HG03521 (cell line): ENCODE data around the gene HSPA14.
"Not testable (repeated sequence)": the region's sequence is repeated elsewhere in the genome, so short reads cannot be mapped to it uniquely, and the experiment has no call there.

ENCODE experiments used
- ATAC-seq: cut with Tn5 transposase; IDR thresholded peaks from one replicate; pipeline ENCODE4 v1.9.1; 2021; ENCODE audit warnings: mild to moderate bottlenecking, moderate library complexity; ENCODE audit not compliant: unreplicated experiment

HSPA14 gene

DNA sequence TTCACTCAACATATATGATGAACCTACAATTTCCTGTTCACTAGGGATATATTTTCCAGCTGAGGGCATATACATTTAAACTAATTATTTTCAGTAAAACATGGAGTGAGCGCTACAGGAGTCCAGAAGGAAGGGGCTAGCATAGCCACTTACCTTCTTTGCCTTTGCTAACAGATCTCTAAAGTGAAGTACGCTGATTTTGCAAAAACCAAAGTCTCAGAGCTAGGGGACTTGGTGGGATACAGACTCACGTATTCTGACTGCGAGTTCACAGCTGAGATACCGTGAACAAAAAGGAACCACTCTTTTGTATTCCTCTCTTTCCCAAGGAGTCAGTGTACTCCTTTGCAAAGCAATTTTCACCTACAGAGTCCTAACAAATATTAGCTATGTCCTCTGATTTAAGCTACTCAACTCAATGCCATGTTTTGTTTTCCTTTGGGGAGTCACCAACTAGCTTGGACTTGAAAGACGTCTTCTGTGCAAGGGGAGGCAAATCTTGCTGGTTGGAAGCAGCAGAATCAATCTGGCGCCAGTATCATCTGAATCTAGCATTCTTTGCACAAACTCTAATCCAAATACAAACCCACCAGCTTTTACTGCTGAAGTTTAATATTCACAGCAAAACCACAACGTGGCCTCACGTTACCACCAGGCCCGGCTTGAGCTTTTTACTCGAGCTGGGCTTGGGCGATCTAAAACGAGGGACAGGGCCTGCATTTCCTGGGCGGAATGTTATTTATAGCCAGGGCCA, 926 bp upstream of the HSPA14 start:
- ATAC-seq = no peak

DNA sequence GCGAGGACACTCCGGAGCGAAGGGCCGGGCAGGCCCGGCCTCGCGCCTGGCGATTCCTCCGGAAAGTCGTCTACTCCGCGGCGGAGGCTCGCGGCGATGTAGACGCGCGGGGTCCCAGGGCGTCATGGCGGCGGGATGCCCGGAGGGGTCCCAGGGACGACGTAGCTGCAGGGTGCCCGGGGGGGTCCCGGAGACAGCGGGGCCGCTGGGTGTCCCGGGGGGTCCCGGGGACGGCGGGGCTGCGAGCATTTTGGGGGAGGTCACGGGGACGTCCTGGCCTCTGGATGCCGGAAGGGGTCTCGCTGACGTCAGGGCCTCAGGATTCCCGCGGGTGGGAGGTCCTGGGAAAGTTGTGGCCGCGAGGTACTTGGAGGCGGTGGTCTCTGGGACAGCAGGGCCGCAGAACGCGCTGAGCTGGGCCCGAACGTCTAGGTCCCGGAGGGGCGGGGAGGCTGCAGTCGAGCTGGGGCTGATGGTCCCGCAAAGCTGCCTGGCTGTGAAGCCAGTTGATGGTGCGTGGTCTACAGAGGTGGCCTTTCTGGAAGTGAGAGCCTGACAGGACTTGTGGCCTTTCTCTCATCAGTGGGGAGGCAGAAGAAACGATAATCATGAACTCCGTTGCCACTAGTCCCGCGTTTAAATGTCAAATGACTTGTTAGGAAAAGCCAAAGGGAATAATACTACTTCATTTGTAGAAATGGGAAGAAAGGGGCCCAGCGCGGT, 637 bp downstream of the HSPA14 start:
- peak; percentile 4 for ATAC-seq

DNA sequence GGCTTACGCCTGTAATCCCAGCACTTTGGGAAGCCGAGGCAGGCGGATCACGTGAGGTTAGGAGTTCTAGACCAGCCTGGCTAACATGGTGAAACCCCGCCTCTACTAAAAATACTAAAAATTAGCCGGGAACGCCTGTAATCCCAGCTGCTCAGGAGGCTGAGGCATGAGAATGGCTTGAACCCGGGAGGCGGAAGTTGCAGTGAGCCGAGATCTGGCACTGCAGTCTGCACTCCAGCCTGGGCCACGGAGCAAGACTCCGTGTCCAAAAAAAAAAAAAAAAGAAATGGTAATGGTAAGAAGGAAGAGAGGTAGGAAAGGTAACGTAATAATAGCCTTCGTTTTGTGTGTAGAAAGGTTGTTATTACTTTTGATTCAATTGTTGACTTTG, 1.2 kb downstream of the HSPA14 start:
- no peak for ATAC-seq

DNA sequence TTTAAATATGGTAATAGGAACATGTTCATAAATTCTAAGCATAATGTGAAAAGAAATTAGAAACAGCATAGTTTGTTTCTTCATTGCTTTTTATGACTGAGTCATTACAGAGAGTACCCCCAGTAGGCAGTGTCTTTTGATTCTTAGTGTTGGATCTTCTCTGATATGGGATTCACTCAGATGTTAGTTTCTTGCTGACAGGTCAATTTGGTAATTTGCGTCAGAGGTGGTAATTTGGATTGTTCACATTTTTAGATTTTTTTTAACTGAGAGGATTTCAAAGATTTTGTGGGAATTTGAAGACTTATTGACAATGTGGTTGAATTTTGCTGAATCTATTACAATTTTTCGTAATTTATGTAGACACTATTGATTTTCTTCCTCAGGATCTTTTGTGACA, 2.1 kb downstream of the HSPA14 start:
- no peak for ATAC-seq

DNA sequence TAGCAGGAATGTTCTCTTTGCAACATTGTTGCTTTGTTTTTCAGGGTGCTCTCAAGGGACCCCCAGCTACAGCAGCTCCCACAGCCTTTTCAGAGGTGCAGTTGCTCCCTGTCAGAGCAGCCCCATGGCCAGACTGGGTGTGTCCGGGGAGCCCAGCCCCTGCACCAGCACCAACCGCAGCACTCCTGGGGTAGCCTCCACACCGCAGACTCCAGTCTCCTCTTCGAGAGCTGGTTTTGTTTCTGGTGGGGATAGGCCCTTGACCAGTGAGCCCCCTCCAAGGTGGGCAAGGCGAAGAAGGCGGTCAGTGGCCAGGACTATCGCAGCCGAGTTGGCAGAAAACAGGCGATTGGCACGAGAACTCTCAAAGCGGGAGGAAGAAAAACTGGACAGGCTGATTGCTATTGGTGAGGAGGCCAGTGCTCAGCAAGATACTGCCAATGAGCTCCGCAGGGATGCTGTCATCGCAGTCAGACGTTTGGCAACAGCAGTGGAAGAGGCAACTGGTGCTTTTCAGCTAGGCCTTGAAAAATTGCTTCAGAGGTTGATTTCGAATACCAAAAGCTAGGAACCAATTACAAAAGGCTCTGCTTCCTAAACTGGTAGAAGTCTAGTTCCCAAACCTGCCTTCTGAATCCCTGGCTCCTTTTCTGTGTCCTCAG, 5.4 kb downstream of the HSPA14 start:
- ATAC-seq = no peak

DNA sequence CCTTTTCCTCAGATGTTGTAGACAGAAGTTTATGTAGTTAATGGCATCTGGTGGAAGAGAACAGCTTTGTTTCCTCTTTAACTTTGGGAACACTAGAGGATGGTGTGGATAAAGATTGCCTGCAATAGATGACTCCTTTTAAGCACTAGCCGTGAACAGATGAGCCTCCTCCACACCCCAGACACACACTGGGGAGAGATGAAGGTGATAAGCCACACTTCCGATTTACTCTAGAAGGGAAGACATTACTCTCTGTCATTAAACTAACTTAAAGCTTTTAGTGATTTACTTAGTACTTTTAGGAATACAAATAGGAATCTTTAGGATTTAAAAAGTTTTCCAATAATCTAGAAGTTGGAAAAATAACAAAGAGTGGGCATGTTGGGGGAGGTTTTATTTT, 6.8 kb downstream of the HSPA14 start:
- ATAC-seq = no peak

DNA sequence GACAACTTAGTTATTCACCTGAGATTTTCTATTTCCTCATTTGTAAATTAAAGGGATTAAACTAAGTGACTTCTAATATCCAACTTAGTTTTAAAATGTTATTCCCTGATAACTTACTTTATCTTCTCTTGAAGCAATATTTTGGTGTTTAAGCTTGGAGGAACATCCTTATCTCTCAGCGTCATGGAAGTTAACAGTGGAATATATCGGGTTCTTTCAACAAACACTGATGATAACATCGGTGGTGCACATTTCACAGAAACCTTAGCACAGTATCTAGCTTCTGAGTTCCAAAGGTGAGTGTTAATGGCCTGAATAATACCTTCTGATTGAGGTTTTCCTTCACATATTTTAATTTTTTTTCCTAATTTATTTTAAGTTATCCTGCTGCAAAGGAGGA, 14.1 kb downstream of the HSPA14 start:
- ATAC-seq = no peak

DNA sequence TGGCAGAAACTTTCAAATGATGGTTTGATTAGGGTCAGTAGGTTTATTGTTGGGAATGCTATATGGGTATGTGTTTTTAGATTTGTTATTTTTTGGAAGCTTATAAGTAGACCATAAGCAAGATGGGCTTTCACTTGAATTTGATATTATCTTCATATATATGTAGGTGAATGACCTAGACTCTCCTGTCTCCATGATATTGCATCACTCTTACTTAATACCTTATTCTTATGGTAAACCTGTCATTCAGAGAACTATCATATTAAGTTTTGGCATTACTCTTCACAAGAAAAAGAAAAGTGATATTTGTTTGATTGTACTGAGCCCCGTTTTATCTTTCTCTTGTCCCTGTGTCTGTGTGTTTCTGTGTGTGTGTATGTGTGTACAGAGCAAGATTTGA, 17.3 kb downstream of the HSPA14 start:
- no peak for ATAC-seq

DNA sequence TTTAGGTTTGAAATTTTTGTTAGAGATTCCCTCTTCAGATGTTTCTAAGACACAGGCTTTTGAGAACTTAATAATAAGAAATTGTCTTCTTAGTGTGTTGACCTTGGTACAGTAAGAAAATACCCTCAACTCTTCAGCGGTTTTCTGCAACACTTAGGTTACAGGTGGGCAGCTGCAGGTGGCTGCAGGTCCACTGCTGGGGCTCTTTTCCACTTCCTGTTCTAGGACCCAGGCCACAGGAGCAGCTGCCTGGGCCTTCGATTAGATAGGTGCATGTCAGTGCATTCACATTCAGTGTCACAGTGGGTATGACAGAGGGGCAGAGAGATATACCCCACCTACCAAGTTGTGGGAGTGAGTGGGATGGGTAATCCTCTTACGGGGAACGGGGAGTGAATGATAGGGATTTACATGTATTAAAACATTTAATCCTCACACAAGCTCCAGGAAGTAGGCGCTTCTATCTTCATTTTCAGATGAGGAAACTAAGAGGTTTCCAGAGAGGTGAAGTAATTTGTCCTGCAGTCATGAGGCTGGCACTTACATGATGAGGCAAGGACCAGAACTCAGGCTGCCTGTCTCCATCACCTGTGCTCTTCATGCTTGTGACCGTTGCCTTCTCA, 20.3 kb downstream of the HSPA14 start:
- no peak for ATAC-seq

DNA sequence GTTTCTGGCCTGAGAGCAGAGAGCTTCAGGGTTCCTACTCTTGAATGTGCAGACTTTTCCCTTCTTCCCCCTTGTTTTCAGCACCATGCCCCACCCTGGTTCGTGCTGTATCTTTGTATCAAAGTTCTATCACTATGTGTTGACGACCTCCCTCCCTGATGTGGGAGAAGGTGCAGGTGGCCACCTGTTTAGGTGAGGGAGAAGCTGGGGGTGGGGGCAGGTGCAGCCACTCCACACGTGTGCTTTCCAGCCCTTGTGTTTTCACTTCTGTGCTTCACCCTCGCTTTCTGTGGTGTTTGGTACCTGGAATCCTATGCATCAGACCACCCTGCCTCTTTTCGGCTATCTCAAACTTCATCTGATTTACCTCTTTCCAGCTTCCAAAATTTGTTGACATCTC, 20.9 kb downstream of the HSPA14 start:
- ATAC-seq = no peak

DNA sequence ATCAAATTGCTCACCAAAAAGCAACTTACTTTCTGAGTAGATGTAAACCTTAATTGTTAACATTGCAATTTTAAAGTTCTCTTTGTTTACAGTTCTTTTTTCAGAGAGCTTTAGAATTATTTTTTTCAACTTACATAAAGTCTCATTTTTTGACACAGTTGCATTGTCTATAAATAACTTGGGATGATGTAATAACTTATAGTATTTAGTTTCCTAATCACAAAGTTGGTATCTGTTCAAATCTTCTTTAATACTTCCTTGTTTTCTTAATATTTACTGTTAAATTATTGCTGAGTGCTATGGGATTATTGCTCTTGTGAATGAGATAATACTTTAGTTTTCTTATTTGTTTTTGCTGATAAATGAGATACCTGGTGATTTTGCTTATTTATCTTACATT, 21.7 kb downstream of the HSPA14 start:
- ATAC-seq = no peak

DNA sequence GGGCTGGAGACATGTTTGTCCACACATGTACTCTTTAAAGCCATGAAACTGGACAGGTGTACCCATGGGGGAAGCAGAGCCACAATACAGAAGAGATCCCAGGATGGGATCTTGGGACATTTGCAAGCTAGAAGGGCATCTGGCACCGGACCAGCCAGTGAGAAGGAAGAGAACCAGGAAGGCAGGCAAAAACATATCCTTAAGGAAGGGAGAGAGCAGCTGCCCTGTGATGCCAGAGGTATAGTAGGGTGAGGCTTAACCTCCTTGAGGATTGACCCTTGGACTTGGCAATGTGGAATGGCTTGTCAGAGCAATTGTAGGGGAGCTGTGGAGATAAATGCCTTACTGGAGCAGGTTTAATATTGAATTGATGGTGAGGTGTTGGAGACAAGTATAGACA, 22.7 kb downstream of the HSPA14 start:
- no peak for ATAC-seq

DNA sequence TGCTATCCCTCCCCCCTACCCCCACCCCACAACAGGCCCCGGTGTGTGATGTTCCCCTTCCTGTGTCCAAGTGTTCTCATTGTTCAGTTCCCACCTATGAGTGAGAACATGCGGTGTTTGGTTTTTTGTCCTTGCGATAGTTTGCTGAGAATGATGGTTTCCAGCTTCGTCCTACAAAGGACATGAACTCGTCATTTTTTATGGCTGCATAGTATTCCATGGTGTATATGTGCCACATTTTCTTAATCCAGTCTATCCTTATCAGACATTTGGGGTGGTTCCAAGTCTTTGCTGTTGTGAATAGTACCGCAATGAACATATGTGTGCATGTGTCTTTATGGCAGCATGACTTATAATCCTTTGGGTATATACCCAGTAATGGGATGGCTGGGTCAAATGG, 26.4 kb downstream of the HSPA14 start:
- ATAC-seq = not testable (repeated sequence)

DNA sequence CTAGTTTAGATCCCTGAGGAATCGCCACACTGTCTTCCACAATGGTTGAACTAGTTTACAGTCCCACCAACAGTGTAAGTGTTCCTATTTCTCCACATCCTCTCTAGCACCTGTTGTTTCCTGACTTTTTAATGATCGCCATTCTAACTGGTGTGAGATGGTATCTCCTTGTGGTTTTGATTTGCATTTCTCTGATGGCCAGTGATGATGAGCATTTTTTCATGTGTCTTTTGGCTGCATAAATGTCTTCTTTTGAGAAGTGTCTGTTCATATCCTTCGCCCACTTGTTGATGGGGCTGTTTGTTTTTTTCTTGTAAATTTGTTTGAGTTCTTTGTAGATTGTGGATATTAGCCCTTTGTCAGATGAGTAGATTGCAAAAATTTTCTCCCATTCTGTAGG, 26.8 kb downstream of the HSPA14 start:
- ATAC-seq = not testable (repeated sequence)

DNA sequence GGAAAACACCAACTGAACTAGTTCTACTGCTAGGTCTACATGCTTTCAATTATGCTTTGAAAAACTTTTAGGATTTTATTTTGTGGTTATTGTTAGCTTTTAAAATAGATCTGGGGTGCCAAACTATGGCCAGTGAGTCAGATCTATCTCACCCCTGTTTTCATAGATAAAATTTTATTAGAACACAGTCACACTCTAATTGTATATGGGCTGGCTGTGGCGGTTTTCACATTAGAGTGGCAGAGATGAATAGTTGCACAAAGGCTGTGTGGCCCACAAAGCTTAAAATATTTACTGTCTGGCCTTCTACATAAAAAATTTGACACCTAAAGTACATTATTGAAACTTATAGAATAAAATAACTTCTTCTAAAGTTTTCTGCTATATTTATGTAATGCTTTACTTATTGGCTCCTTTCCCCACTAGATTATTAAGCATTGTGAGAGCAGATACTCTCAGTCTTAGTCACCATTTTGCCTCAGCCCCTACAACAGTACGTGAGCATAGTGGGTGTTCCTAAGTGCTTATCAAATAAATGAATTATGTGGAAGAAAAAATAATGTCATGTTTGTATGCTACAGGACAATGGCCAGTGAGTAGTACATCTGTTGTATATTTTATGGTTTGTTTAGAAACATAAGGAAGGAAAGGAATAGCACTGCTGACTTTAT, 35.1 kb downstream of the HSPA14 start:
- ATAC-seq = no peak

DNA sequence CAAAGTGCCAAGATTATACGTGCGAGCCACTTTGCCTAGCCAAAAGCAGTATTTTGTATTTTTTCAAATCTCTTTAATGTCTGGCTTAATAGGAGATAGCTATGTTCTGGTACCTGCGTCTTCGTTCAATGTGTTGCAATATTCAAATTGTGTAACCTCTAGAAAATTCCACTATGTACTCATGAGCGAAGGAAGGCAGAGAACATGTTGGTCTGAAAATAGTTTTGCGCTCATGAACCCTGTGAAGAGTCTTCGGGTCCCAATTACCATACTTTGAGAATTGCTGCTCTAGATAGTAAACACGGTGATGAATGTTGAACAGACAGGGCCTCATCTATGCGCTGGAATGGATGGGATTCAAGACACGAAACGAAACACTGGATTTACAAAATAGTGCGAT, 37.8 kb downstream of the HSPA14 start:
- ATAC-seq = no peak

DNA sequence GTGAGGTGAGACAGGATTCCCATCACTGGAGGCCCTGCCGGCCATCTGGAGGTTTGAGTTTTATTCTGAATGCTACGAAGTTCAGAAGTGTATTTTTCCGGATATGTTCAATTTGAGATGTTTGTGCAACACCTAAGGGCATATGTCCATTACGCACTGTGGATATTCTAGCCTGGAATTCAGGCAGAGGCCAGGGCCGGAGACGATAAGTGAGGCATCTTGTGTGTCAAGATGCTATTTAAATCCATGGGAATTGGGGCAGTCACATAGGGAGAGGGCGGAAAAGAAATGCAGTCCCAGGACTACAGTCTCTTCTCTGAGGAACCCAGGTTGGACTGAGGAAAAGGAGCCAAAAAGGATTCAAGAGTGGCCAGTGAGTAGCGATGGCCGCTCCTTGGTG, 38.7 kb downstream of the HSPA14 start:
- ATAC-seq = no peak

DNA sequence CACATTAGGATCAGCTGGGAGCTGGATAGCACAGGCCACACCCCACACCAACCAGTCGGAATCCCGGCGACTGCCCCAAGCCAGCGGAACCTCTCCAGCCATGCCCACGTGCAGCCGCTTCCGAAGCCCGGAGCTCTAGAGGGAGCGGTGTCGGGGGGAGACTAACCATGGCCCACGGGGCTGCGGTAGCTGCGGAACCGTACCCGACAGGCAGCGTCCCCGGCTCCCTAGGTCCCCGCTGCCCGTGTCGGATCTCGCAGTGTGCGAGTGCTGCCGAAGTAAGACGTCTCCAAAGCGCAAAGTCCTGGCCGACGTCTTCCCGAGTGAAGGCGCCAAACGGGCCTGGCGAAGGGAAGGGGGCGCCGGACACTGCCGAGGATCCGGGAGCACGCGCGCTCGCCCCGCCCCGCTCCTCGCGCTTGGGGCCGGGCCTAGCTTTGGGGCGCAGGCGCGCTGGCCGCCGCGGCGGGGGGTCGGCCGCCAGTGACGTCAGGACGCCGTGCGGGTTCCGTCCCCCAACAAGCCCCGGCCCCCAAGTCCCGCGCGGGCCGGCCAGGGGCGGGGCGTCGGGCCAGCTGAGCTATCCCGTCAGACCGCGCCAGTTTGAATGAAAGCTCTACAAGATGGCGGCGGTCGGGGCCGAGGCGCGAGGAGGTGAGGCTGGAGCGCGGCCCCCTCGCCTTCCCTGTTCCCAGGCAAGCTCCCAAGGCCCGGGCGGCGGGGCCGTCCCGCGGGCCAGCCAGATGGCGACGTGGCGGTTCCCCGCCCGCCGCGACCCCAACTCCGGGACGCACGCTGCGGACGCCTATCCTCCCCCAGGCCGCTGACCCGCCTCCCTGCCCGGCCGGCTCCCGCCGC, 40.4 kb downstream of the HSPA14 start, which contains the start of gene SUV39H2:
SUV39H2 (plus strand) TSS at position 601 of the 858 bp plus-strand sequence; CDS start at position 624, 23 bp downstream.
- ATAC-seq = peak; percentile 94

DNA sequence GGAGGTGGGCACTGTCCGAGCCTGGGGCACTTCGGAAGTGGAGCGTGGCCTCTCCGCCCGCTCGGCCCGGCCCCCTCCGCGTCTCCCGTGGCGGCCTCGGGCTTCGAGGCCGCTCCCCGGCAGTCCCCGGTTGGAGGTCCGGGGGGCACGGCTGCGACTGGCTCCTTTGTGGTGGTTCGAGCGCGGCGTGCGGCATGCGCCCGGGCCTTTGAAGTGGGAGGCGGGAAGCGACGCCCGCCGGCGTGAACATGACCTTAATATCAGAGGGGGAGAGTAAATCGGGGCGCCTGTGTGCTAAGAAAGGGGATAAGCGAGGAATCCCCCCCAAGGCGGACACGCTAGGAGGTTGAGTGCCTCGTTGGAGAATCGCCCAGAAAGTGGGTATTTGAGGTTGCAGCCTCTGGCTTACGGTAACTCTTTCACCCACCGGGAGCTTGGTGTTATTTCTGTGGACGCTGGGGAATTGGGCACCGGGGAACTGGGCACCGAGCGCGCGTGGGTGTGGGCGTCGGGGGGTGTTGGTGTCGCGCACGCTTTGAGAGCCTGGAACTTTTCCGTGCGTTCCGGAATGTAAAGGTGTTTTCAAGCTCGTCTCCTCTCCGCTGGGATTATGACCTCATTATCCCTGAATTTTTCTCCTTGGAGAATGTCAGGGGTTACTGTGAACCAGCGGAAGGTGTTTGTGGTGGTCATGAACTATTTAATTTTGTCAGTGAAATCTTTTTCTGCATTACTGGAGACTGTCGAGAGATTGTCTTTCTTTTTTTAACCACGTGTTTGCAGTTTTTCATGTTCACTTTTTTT, 41.2 kb downstream of the HSPA14 start:
- ATAC-seq = no peak
